HUES48 (cell line): Measurements from ENCODE around the gene MAN1C1.
"Not testable (repeated sequence)": the region's sequence is repeated elsewhere in the genome, so short reads cannot be mapped to it uniquely, and the experiment has no call there.

Source experiments
- H3K27ac ChIP-seq: one replicate; pipeline ENCODE4 v1.7.0; 2013; ENCODE audit warnings: low read depth, low read length, inconsistent platforms
- H3K27me3 ChIP-seq: 2 replicates; pipeline ENCODE4 v1.6.1; 2013; ENCODE audit warnings: mild to moderate bottlenecking, low read length; ENCODE audit not compliant: control insufficient read depth, insufficient read depth
- H3K36me3 ChIP-seq: 2 replicates; pipeline ENCODE4 v1.6.1; 2013; ENCODE audit warnings: low read length; ENCODE audit not compliant: control insufficient read depth, insufficient read depth
- H3K4me1 ChIP-seq: 2 replicates; pipeline ENCODE4 v1.6.1; 2013; ENCODE audit warnings: mild to moderate bottlenecking, low read length; ENCODE audit not compliant: control insufficient read depth, insufficient read depth
- H3K4me3 ChIP-seq: 2 replicates; pipeline ENCODE4 v1.5.1; 2013; ENCODE audit warnings: mild to moderate bottlenecking, low read depth, low read length
- H3K9ac ChIP-seq: 2 replicates; pipeline ENCODE4 v1.6.1; 2013; ENCODE audit warnings: mild to moderate bottlenecking, low read depth, low read length, moderate library complexity
- H3K9me3 ChIP-seq: 2 replicates; pipeline ENCODE4 v1.6.1; 2013; ENCODE audit warnings: low read length; ENCODE audit not compliant: control insufficient read depth, insufficient read depth

Gene MAN1C1

GRCh38 chr1:25603779-25604538 is 12.6 kb upstream of the MAN1C1 start:
- not testable (repeated sequence) for H3K27me3 ChIP-seq, H3K36me3 ChIP-seq, H3K27ac ChIP-seq, H3K4me3 ChIP-seq, H3K9ac ChIP-seq, H3K4me1 ChIP-seq, H3K9me3 ChIP-seq

GRCh38 chr1:25607123-25607522 is 9.5 kb upstream of the MAN1C1 start:
- Histone ChIP-seq H3K27ac (no peak overlapping the region), H3K4me1 (0 out of 2 replicates have a peak, but pooled peaks cover 6% of the 10 kb centered on the region), H3K9ac (no peak overlapping the region), H3K4me3 (no peak overlapping the region), H3K36me3 (no peaks in the 10 kb centered on the region), H3K9me3 (no peaks in the 10 kb centered on the region), H3K27me3 (peaks cover 5% of the 10 kb centered on the region; the same call in 1 of the 2 replicates)

GRCh38 chr1:25608488-25609178 is 8.0 kb upstream of the MAN1C1 start:
- Histone ChIP-seq H3K4me1 (0 out of 2 replicates have a peak, but pooled peaks cover 6% of the 10 kb centered on the region), H3K9me3 (no peaks in the 10 kb centered on the region), H3K27ac (no peak overlapping the region), H3K4me3 (no peak overlapping the region), H3K27me3 (peaks cover 5% of the 10 kb centered on the region; the same call in 1 of the 2 replicates), H3K9ac (no peak overlapping the region), H3K36me3 (no peaks in the 10 kb centered on the region)

GRCh38 chr1:25609921-25610320 is 6.7 kb upstream of the MAN1C1 start:
- no peak overlapping the region for H3K4me3 ChIP-seq
- no peak overlapping the region for H3K9ac ChIP-seq
- no peaks in the 10 kb centered on the region for H3K9me3 ChIP-seq
- H3K27me3 ChIP-seq = peaks cover 5% of the 10 kb centered on the region; the same call in 1 of the 2 replicates
- H3K4me1 ChIP-seq = 0 out of 2 replicates have a peak, but pooled peaks cover 6% of the 10 kb centered on the region
- H3K27ac ChIP-seq = no peak overlapping the region
- H3K36me3 ChIP-seq = no peaks in the 10 kb centered on the region

- no peak overlapping the region for H3K27ac ChIP-seq
- no peaks in the 10 kb centered on the region for H3K9me3 ChIP-seq
- H3K36me3 ChIP-seq = no peaks in the 10 kb centered on the region
- peaks cover 12% of the 10 kb centered on the region; the same call in 1 of the 2 replicates for H3K4me1 ChIP-seq
- no peak overlapping the region for H3K4me3 ChIP-seq
- H3K9ac ChIP-seq = no peak overlapping the region
- peaks cover 5% of the 10 kb centered on the region; the same call in 1 of the 2 replicates for H3K27me3 ChIP-seq
These were observed 5.6 kb upstream of the MAN1C1 start for GRCh38 chr1:25610822-25611630.

- no peak overlapping the region for H3K9ac ChIP-seq
- H3K27me3 ChIP-seq = peaks cover 5% of the 10 kb centered on the region
- no peaks in the 10 kb centered on the region for H3K36me3 ChIP-seq
- peaks cover 12% of the 10 kb centered on the region; the same call in 1 of the 2 replicates for H3K4me1 ChIP-seq
- no peaks in the 10 kb centered on the region for H3K9me3 ChIP-seq
- H3K27ac ChIP-seq = no peak overlapping the region
- no peak overlapping the region for H3K4me3 ChIP-seq
These were observed 4.7 kb upstream of the MAN1C1 start for GRCh38 chr1:25611843-25612242.

- Histone ChIP-seq H3K4me1 (peaks cover 12% of the 10 kb centered on the region; the same call in 1 of the 2 replicates), H3K27me3 (peaks cover 6% of the 10 kb centered on the region), H3K27ac (no peak overlapping the region), H3K9ac (no peak overlapping the region), H3K36me3 (no peaks in the 10 kb centered on the region), H3K9me3 (no peaks in the 10 kb centered on the region), H3K4me3 (no peak overlapping the region)
These were observed 4.2 kb upstream of the MAN1C1 start for GRCh38 chr1:25612421-25612820.

- Histone ChIP-seq H3K4me1 (peaks cover 12% of the 10 kb centered on the region; the same call in 1 of the 2 replicates), H3K4me3 (no peak overlapping the region), H3K9me3 (no peaks in the 10 kb centered on the region), H3K27ac (no peak overlapping the region), H3K9ac (no peak overlapping the region), H3K36me3 (no peaks in the 10 kb centered on the region), H3K27me3 (peaks cover 13% of the 10 kb centered on the region)
These were observed 3.5 kb upstream of the MAN1C1 start for GRCh38 chr1:25613091-25613490.

- peaks cover 16% of the 10 kb centered on the region for H3K27me3 ChIP-seq
- no peak overlapping the region for H3K9ac ChIP-seq
- no peak overlapping the region for H3K27ac ChIP-seq
- H3K4me1 ChIP-seq = peaks cover 25% of the 10 kb centered on the region
- no peaks in the 10 kb centered on the region for H3K9me3 ChIP-seq
- H3K4me3 ChIP-seq = no peak overlapping the region
- H3K36me3 ChIP-seq = no peaks in the 10 kb centered on the region
These were observed 2.0 kb upstream of the MAN1C1 start for GRCh38 chr1:25614501-25615171.

GRCh38 chr1:25615172-25615541 is 1.4 kb upstream of the MAN1C1 start:
- Histone ChIP-seq H3K27ac (no peak overlapping the region), H3K4me1 (peaks cover 23% of the 10 kb centered on the region), H3K27me3 (peaks cover 16% of the 10 kb centered on the region)

More at GRCh38 chr1:25615172-25615541, 1.4 kb upstream of the MAN1C1 start:
- Histone ChIP-seq H3K36me3 (no peaks in the 10 kb centered on the region), H3K4me3 (no peak overlapping the region), H3K9ac (no peak overlapping the region), H3K9me3 (no peaks in the 10 kb centered on the region)
